Measurements from ENCODE around the gene LIMCH1.

Gene LIMCH1

DNA sequence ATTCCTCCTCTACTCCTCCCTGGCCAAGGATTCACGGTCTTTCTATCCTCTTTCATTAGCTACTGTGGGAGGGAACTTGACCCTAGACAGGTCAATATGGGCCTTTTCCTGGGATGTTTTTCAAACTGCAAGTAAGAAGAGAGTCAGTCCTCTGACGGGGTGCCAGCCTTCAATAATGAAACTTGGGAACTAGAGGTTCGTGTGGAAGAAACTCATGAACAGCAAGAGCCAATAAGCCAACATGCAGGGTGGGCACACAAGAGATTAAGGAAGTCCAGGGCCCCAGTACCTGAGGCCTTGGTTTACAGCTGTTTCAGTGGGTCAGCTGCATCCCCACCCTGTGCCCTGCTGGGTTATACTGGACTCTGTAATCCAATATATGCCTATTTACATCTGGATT lies 49.3 kb downstream of the LIMCH1 start:
- H3K4me3 ChIP-seq (ENCODE audit: low read length): no peak overlapping the region
- no peaks in the 10 kb centered on the region for H4K20me1 ChIP-seq (ENCODE audit: control insufficient read depth, insufficient read depth, low read depth, low read length)
- H3K79me2 ChIP-seq (ENCODE audit: control insufficient read depth, low read length): no peaks in the 10 kb centered on the region
- H3K4me1 ChIP-seq (ENCODE audit: control insufficient read depth, low read length): no peaks in the 10 kb centered on the region
- H3K4me2 ChIP-seq (ENCODE audit: low read length): no peak overlapping the region
- H3K9me2 ChIP-seq (replicated peaks; ENCODE audit: control insufficient read depth, low read length): no peaks in the 10 kb centered on the region
- no peak overlapping the region for H3K27ac ChIP-seq (ENCODE audit: low read depth, low read length)
- no peaks in the 10 kb centered on the region for H3K36me3 ChIP-seq (ENCODE audit: control insufficient read depth, low read length)
- H3K9me3 ChIP-seq (ENCODE audit: control insufficient read depth, insufficient read depth, low read length): no peaks in the 10 kb centered on the region
- 0 out of 2 replicates have a peak, but pooled peaks cover 2% of the 10 kb centered on the region for H3K27me3 ChIP-seq (ENCODE audit: control insufficient read depth, low read length)
- H3F3A ChIP-seq (ENCODE audit: control insufficient read depth, insufficient read depth): no peaks in the 10 kb centered on the region
- TF ChIP-seq EZH2phosphoT487 (IDR thresholded peaks at IDR 0.05; ENCODE audit: borderline replicate concordance, low read length): no peak
- TF ChIP-seq, protein P1, sequence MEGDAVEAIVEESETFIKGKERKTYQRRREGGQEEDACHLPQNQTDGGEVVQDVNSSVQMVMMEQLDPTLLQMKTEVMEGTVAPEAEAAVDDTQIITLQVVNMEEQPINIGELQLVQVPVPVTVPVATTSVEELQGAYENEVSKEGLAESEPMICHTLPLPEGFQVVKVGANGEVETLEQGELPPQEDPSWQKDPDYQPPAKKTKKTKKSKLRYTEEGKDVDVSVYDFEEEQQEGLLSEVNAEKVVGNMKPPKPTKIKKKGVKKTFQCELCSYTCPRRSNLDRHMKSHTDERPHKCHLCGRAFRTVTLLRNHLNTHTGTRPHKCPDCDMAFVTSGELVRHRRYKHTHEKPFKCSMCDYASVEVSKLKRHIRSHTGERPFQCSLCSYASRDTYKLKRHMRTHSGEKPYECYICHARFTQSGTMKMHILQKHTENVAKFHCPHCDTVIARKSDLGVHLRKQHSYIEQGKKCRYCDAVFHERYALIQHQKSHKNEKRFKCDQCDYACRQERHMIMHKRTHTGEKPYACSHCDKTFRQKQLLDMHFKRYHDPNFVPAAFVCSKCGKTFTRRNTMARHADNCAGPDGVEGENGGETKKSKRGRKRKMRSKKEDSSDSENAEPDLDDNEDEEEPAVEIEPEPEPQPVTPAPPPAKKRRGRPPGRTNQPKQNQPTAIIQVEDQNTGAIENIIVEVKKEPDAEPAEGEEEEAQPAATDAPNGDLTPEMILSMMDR (IDR thresholded peaks at IDR 0.05; ENCODE audit: low read depth, low read length, poor library complexity, severe bottlenecking): no peak

DNA sequence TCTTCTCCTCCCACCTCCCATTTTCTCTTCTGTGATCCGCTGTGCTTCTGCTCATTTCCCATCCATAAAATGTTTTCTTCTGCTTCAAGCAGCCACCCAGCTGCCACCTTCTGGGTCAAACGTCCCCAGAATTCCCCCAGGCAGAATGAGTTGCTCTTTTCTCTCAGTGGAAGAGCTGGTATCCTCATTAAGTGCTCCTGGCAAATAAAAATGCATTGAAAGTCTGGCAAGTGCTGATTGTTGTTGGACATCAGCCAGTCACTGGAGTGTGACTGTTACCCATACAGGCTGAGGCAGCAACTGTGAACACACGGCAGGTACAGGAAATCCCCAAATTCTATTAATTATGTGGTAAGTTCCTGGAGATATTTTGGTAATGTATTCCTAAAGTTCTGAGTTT lies 52.6 kb downstream of the LIMCH1 start:
- Histone ChIP-seq H3K4me3 (ENCODE audit: low read length) (no peak overlapping the region), H3K9me3 (ENCODE audit: control insufficient read depth, insufficient read depth, low read length) (no peaks in the 10 kb centered on the region), H3K27ac (ENCODE audit: low read depth, low read length) (no peak overlapping the region), H3K79me2 (ENCODE audit: control insufficient read depth, low read length) (no peaks in the 10 kb centered on the region), H3K27me3 (ENCODE audit: control insufficient read depth, low read length) (0 out of 2 replicates have a peak, but pooled peaks cover 4% of the 10 kb centered on the region), H3K9me2 (replicated peaks; ENCODE audit: control insufficient read depth, low read length) (no peaks in the 10 kb centered on the region), H3K4me1 (ENCODE audit: control insufficient read depth, low read length) (no peaks in the 10 kb centered on the region), H3F3A (ENCODE audit: control insufficient read depth, insufficient read depth) (no peaks in the 10 kb centered on the region), H3K36me3 (ENCODE audit: control insufficient read depth, low read length) (no peaks in the 10 kb centered on the region), H3K4me2 (ENCODE audit: low read length) (no peak overlapping the region), H4K20me1 (ENCODE audit: control insufficient read depth, insufficient read depth, low read depth, low read length) (no peaks in the 10 kb centered on the region)
- TF ChIP-seq, protein P1 (IDR thresholded peaks at IDR 0.05; ENCODE audit: low read depth, low read length, poor library complexity, severe bottlenecking): no peak
- TF ChIP-seq EZH2phosphoT487 (IDR thresholded peaks at IDR 0.05; ENCODE audit: borderline replicate concordance, low read length): no peak

DNA sequence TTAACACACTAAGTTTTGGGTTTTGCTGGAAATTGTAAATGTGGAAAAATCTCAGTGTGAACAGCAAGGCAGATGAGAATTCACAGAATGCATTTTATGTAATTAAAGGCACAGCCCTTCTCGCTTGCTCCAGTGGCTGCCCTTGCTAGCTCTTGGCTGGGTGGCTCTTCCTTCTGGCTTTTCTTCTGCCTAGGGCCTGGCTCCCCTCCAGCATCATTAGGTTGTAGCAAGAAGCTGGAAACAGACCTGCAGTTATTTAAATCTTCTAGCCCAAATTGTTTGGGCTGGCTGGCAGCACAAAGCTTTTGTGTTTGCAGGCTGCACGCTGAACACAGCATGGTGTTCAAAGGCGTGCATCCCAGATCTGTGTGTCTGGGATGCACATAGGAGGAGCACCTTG lies 56.5 kb downstream of the LIMCH1 start:
- Histone ChIP-seq H3K4me1 (ENCODE audit: control insufficient read depth, low read length) (no peaks in the 10 kb centered on the region), H3K4me3 (ENCODE audit: low read length) (no peak overlapping the region), H3K9me2 (replicated peaks; ENCODE audit: control insufficient read depth, low read length) (no peaks in the 10 kb centered on the region), H3F3A (ENCODE audit: control insufficient read depth, insufficient read depth) (no peaks in the 10 kb centered on the region), H4K20me1 (ENCODE audit: control insufficient read depth, insufficient read depth, low read depth, low read length) (no peaks in the 10 kb centered on the region), H3K27me3 (ENCODE audit: control insufficient read depth, low read length) (peaks cover 21% of the 10 kb centered on the region), H3K27ac (ENCODE audit: low read depth, low read length) (no peak overlapping the region), H3K79me2 (ENCODE audit: control insufficient read depth, low read length) (no peaks in the 10 kb centered on the region), H3K9me3 (ENCODE audit: control insufficient read depth, insufficient read depth, low read length) (no peaks in the 10 kb centered on the region), H3K4me2 (ENCODE audit: low read length) (no peak overlapping the region), H3K36me3 (ENCODE audit: control insufficient read depth, low read length) (no peaks in the 10 kb centered on the region)
- TF ChIP-seq EZH2phosphoT487 (IDR thresholded peaks at IDR 0.05; ENCODE audit: borderline replicate concordance, low read length): no peak
- TF ChIP-seq, protein P1 (IDR thresholded peaks at IDR 0.05; ENCODE audit: low read depth, low read length, poor library complexity, severe bottlenecking): no peak

Data from DOHH2 (cell line).